ENCODE results near the gene CBL.

The CBL gene

DNA sequence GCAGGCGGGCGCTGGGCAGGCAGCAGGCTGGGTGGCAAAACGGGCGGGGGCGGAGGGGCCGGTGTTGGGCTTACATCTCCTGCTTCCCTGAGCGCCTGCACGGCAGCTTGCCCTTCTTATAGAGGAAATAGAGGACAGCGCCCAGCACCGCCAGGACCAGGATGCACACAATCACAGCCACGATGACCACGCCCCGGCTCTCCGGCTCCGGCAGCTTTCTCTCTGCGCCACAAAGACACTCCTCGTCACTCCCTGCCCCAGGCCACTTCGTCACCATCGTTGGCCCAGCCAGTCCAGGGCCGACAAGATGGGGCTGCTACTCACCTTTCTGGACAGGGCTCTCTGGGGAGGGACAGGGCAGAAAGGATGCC, 104.5 kb downstream of the CBL start:
- no peak for DNase-seq (ENCODE audit: low read depth)

DNA sequence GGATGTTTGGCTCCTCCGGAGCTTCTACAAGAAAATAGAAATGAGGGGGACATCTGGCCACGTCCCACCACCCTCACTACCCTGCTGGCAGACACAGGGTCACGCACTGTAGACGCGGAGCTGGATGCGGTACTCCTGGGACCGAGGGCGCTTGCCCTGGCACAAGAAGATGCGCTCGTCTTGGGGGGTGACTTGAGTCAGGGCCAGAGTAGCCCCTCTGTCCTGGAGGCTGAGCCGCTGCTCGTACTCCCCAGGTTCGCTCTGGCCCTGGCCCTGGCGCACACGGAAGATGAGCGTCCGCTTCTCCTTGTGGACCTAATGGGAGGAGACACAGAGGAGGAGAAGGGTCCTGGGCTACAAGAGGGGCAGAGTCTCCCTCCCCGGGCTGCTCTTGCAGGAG, 108.6 kb downstream of the CBL start:
- no peak for DNase-seq (ENCODE audit: low read depth)

DNA sequence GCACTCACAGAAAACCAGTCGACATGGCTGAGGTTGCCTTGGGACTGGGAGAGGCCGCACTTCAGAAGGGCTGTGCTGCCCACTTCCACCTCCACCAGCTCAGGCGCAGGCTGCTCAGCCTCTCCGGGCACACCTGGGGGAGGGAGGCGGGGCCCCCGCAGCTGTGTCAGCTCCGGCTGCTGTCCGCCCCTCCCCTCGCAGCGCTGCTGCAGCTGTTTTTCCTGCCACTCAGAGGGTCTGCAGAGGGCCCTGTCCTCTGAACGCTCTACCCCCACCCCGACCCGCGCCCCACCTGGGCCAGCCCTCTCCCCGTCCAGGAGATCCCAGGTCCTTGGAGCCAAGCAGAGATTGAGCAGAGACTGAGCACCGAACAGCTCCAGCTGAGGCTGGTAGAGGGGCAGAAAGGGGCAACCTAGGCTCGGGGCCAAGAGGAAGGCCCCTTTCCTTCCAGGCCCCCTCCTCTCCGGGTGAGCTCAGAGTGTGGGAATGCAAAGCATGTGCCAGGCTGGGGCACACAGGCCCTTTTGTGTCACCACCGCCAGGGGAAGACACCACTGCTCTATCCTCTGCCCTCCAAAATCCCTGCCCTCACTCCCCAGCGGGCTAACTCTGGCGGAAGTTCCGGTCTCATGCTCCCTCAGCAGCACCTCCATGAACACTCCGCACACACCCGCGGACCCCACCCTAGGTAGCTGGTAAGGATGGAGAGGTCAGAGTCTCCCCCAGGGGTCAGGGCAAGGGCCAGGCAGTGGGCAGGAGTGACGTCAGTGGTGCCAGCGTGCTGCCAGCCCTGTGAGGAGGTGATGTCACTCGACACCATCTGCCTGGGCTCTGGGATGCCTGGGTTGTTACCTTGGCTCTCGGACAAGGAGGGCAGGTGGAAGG, 109.2 kb downstream of the CBL start:
- DNase-seq (ENCODE audit: low read depth): no peak

DNA sequence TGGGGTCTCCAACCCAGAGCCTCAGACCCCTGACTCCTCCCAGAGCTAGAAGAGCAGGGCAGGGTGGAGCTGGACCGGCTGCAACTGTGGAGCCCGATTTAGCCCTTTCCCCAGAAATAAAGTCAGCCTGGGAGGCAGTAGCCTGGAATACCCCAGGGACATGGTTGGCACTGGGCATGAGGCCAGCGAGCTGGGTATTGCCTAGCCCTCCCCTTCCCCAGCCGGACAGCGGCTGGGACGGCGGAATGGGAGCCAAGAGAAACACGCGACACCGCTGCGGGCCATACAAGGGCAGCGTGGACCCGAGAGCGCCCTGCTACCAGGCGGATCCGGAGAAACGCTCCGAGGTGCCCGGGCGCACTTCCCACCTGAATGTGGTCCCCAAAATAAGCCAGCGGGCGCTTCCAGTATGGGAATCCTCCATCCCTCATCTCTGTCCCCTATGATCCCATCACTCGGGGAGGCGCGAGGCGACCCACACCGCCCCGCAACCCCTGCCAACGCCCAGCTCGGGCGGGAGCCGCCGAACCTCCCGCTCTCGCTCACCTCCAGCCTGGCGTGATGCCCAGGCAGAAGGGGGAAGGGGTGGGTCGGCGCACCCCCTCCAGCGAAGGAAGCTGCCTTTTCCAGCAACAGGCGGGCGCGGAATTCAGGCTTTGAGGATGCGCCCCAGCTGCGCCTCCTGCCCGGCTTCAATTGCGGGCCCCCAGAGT, 110.0 kb downstream of the CBL start:
- DNase-seq (ENCODE audit: low read depth): no peak

DNA sequence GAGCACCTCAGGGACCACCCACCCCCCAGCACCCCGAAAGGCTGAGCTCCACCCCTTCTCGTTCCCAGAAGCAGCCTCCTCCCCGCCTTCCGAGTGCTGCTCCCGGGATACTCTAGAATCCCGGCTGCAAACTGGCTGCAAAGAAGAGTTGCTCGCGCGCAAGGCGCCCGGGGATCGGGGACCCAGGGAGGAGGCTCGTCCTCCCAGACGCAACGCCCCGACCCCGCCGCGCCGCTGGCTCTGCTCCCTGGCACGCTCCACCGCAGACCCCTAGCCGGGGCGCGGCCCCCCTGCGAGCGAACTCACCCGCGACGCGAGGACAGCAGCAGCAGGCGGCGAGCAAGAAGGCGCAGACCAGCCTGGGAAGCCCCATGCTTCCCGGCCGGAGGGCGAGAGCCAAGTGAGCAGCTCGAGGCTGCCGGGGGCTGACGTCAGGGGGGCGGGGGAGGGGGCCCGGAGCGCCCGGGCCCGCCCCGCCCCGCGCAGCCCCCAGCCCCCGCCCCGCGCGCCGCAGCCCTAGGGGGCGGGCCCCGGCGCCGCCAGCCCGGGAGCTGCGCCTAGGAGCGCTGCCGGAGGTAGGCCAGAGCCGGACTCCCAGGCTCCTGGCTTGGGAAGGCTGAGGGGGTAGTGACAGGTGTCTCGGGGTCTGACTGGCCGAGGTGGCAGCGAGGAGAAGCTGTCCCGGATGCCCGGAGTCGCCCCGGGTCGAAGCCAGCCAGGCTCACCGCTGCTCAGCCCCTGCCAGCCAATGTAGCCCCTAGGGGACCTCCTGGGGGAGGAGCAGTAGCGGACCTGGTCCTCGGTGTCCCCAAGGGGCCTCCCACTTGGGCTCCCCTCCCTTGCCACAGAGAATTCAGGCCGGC, 110.8 kb downstream of the CBL start, which contains the start of gene MCAM:
MCAM (minus strand) TSS at position 402 of the 863 bp plus-strand sequence; CDS start at position 373, 29 bp downstream.
- DNase-seq (ENCODE audit: low read depth): no peak

DNA sequence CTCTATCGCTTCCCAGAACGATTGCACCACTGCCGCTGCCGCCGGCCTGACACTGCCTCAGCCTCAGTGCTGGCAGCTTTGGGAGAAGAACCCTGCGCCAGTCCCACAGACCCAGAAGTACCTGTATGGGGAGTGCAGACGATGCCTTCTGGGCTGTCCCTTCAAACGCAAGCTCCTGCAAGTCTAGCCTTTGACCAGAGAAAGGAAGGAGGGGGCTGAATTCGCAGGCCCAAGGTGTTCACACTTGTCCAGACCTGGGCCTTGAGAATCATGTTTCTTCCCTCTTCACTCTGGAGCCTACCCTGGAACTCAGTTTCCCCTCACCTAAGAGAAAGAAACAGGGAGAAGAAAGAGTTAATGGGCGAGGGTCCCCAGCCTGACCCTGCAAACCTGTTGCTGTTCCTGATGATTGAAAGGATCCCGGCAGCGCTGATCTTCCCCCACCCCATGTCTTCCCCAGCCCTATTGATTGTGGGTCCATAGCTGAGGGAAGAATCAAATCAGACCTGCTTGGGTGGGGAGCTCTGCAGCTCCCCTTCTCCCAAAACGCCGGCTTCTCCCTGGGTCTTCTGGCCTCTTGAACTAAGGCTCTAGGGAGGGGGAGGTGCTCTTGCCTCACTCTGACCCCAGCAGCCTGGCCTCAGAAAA, 111.6 kb downstream of the CBL start:
- DNase-seq (ENCODE audit: low read depth): no peak

DNA sequence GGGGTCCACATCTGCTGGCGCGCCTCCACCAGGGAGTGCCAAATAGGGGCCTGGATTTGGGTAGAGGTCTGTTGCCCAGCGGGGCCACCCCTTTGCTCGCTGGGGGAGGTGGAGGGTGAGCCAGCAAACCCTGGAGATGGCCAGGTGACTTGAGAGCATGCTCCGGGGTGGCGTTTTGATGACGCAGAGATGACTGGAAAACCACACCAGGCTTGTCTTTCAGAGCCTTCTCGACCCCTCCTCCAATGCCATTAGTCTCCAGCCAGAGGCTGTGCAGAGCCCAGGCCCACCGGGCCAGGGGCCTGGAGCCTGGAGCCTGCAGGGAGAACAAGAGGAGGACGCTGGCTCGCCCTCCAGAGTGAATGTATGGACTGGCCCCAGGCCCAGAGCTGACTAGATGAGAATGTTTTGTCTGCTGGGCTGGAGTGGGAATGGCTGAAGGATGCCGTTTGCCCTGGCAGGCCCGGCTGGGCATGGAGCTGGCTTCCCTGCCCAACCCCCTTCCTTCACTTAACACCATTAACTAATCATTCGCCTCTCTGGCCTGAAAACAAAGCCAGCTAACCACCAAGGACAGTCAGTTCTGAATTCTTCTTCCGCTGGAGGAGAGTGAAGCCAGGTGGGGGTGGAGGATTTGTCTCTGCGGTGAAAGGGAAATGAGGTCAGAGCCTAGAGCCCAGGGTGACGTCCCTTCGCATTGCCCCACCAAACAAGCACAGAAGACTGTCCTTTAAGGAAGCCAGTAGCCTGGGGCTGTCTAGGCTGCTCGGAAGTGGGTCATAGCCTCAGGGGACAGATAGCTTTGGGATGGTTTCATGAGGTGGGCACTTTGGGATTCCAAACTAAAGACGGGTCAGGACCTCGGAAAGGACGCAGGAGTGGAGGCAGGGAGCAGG, 112.3 kb downstream of the CBL start:
- DNase-seq (ENCODE audit: low read depth): no peak

DNA sequence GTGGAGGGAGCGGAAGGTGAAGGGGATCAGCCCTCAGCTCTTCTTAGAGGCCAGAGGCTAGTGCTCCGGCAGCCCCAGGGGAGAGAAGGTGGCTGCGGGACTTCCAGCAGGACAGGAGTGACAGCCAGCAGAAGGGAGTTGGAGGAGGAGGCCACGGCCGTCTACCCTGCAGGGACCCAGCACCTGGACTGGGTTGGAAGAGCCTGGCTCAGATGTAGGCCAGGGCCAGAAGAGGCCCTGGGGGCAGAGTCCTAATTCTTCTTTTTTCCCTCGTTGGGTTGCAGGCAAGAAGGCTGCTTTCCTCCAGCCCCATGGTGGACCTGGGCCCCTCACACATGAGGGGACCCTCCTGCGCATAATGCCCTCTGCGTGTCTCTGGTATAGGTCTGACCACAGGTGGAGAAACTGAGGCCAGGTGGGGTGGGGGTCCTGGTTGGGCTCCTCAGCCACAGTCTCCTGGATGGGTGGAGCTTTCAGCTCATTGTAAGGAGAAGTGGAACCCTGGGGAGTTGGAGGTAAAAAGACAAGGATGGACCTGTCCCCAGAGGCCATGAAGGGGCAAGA, 113.1 kb downstream of the CBL start:
- no peak for DNase-seq (ENCODE audit: low read depth)

DNA sequence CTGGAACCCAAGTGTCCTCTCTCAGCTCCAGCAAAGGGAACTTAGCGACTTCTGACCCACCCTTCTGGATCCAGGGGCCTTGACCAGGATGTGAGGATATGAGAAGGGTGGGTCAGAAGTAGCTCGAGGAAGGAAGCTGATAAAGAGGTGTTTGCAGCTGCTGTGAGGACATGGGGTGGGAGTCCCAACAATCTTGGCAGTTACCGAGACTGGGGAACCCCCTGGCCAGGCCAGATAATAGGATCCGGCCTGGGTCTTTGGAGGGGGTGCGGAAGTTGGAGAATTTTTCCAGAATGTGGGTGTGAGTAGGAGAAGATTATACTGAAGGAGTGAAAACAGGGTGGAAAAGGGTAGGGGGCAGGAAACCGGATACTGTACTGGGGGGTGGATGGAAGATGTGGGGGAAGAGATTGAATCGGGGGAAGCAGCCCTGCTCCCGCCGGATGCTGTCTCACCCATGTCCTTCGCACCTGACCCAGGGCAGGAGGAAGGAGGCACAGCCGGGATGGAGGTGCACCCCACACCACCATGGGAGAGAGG, 113.6 kb downstream of the CBL start:
- no peak for DNase-seq (ENCODE audit: low read depth)

DNA sequence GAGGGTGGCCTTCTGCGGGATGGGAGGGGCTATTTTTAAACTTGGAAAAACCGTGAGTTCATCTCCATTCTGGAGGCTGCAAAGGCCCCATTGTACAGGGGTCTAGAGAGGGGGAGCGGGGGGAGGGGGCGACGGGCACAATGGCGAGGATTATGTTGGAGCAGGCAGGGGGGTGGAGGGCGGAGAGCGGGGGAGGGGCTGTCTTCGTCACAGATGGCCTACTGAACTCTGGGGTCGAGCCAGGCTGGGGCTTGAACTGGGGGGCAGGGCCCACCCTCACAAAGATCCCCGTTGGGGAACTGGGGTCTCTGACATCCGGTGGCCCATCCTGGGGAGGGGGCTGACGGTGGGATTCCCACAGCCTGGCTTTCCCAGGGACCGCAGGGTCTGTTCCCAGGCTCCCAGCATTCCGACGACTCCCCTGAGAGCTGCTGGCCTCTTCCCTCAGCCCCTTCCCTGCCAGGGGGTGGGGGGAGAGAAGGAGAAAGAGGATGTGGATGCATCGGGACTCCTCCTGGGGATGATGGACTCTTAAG, 114.2 kb downstream of the CBL start:
- DNase-seq (ENCODE audit: low read depth): no peak

DNA sequence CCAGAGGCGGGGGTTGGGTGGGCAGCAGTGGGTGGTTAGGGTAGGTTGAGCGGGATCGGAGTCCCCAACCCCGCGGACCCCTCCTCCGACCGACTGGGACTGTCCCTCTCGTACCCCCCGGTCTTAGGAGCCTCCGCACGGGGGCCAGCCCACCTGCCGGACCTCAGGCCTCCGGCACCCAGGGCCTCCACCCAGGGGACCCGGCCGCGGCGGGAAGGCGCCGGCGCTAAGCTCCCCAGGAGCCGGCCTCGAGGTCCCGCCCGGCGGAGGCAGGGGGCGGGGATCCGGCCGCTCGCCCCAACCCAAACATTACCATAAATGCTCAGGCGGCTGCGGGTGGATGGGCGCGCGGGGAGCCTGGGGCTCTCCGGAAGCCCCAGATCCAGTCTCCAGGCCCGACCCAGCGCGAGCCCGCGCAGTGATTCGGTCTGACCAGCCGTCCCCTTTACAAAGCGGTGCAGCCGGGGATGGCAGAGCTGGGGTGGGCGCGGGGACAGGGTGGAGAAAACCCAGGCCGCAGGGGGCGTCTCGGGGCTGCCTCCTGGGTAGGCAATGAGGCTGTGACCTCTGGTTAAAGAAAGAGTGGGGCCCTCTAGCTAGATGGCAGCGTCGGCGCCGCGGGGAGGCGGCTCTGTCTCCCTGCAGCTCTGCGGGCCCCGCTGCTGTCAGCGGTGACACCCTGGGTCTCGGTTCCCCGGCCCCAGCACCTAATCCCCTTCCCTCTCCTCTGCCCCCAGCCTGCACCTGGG, 114.8 kb downstream of the CBL start:
- DNase-seq (ENCODE audit: low read depth): no peak

DNA sequence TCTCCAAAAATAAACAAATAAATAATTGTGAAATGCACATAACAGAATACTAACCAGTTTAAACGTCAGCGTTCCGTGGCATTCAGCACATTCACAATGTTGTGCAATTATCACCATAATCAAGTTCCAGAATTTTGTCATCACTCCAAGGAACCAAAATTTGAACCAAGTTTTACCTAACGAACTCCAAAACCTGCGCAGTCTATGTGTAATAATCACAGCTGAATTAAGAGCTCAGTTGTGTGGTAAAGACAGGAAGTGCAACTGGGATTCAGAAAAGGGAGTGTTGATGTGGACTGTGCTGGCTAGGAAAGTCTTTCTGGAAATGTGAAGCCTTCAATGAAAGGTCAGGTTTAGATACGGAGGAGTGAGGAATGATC, 116.2 kb downstream of the CBL start:
- DNase-seq (ENCODE audit: low read depth): no peak

DNA sequence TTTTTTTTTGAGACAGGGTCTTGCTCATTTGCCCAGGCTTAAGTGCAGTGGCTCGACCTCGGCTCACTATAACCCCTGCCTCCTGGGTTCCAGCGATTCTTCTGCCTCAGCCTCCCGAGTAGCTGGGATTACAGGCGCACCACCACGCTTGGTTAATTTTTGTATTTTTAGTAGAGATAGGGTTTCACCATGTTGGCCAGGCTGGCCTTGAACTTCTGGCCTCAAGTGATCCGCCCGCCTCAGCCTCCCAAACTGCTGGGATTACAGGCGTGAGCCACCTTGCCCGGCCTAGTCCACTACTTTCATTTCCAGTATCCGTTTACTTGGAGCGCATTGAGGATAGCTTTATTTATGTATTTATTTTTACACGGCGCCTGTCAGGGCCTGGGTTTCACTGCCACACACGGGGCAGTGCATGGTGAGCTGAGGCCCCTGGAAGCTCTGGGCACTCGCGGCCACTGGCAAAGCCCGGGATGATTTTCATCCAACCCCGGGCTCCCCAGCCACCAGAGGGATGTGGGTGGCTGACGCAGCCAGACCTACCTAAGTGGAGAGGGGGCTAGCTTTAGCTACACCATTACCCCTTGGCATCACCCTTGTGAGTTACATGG, 116.9 kb downstream of the CBL start:
- no peak for DNase-seq (ENCODE audit: low read depth)

DNA sequence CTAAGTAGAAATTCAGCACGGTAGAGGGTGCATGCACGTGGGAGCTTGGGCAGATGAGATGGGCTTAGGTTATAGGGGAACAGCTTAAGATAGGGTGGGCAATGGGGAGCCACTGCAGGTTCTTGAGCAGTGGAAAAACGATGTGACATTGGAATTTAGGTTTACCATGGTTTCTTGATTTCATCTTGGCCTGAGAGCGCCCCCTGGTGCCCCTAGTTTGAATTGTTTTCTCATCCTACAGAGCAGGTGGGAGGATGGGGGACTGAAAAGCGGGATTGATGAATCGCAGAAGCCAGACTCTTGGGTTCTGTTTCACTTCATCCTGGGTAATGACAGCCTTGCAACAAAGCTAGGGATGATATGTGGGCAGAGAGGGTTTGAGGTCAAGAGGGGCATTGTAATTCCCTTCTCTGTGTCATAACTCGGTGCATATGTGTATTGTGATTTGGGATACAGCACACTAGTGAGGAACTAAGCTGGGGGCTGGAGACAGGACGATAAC, 117.4 kb downstream of the CBL start:
- no peak for DNase-seq (ENCODE audit: low read depth)

DNA sequence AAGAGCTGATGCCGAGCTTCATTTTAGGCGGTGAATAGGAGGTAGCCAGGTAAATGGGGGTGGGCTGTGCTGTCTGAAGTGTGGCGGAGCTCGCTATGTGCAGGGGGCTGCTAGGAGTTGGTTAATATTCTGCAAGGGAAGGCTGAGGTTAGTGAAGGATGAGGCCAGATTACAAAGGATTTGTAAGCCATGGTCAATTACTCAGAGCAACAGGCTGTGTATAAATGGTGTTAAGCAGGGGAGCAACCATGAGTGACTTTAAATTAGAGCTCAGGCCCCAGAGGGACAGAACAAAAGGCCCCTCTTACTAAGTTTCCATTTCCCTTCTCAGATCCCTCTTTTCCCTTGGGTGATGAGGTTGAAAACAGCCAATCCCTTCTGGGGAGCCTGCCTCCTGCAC, 118.0 kb downstream of the CBL start:
- no peak for DNase-seq (ENCODE audit: low read depth)

DNA sequence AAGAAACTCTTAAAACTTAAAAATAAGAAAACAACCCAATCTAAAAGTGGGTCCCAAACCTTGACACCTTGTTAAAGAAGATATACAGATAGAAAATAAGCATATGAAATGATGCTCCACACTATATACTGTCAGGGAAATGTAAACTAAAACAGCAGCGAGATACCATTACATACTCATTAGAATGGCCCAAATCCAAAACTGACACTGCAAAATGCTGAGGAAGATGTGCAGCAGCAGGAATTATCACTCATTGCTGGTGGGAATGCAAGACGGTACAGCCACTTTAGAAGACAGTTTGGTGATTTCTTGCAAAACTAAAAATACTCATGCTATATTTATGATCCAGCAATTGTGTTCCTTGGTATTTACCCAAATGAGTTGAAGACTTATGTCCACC, 123.2 kb downstream of the CBL start:
- DNase-seq (ENCODE audit: low read depth): no peak

DNA sequence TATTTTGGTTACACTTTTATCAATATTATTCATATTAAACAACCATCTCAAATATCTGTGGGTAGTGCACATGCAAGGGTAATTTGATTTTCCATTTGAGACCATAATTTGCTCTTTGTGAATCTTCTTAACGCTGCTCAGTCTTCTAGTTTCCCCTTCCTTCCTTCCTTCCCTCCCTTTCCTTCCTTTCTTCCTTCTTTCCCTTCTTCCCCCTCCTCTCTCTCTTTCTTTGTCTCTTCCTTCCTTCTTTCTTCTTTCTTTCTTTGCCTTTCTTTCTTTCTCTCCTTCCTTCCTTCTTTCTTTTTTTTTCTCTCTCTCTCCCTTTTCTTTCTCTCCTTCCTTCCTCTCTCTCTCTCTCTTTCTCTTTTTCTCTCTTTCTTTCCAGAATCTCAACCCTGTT, 124.1 kb downstream of the CBL start:
- DNase-seq (ENCODE audit: low read depth): no peak

DNA sequence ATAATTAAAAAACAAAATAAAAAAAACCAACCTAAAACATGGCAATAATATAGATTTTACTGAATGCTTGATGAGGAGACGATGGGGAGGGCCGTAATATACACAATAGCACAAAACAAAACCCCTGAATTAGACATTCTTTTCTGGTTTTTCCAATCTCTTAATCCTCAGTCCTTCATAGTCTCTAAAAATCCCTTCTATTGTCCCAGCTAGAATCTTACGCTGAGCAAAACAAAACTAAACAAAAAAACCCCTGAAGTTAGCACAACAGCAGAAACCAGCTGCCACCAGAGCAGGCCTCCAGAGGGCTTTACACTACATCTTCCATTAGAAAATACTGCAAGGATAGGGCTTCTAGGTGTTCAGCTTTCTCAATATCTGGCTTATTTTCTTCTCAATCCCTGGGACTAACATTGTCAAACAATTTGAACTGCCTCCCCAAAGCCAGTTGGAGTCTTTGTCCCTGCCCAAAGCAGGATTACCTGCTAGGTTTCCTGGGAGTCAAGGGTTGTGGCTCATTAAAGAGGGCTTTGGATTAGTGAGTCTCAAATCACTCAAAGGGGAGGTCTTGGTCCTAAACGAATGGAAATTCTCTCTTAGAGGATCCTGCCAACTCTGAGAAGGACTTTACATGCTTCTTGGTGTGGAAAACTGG, 126.1 kb downstream of the CBL start:
- no peak for DNase-seq (ENCODE audit: low read depth)

Data from fibroblast of the conjunctiva (primary cell).